HG02852 (cell line): Measurements from ENCODE around the gene GSTA2.
"Not testable (repeated sequence)": the region's sequence is repeated elsewhere in the genome, so short reads cannot be mapped to it uniquely, and the experiment has no call there.

Source experiments
- ATAC-seq: cut with Tn5 transposase; IDR thresholded peaks from one replicate; pipeline ENCODE4 v1.9.1; 2021; ENCODE audit warnings: mild to moderate bottlenecking, moderate library complexity; ENCODE audit not compliant: unreplicated experiment

The GSTA2 gene

GRCh38 chr6:52760105-52760765 is 3.0 kb downstream of the GSTA2 start:
- no peak for ATAC-seq

- no peak for ATAC-seq
These were observed 4.2 kb downstream of the GSTA2 start for GRCh38 chr6:52759085-52759484.

GRCh38 chr6:52757651-52758338 is 5.5 kb downstream of the GSTA2 start:
- ATAC-seq, result not testable (repeated sequence)

- no peak for ATAC-seq
These were observed 8.8 kb downstream of the GSTA2 start for GRCh38 chr6:52754443-52754842.

GRCh38 chr6:52753137-52753536 is 10.1 kb downstream of the GSTA2 start:
- not testable (repeated sequence) for ATAC-seq

- no peak for ATAC-seq
These were observed 11.0 kb downstream of the GSTA2 start for GRCh38 chr6:52752310-52752709.

- no peak for ATAC-seq
These were observed 13.6 kb downstream of the GSTA2 start for GRCh38 chr6:52749556-52750152.

GRCh38 chr6:52747301-52747700 is 16.0 kb downstream of the GSTA2 start:
- ATAC-seq, result not testable (repeated sequence)

- ATAC-seq, result no peak
These were observed 17.1 kb downstream of the GSTA2 start for GRCh38 chr6:52746213-52746612.

GRCh38 chr6:52745764-52746201 is 17.5 kb downstream of the GSTA2 start:
- ATAC-seq, result no peak

- ATAC-seq, result no peak
These were observed 21.4 kb downstream of the GSTA2 start for GRCh38 chr6:52741872-52742271.

GRCh38 chr6:52739627-52740026 is 23.6 kb downstream of the GSTA2 start:
- ATAC-seq, result no peak

- ATAC-seq, result no peak
These were observed 24.1 kb downstream of the GSTA2 start for GRCh38 chr6:52739134-52739533.

- ATAC-seq, result no peak
These were observed 27.1 kb downstream of the GSTA2 start for GRCh38 chr6:52736145-52736544.

GRCh38 chr6:52735071-52735470 is 28.2 kb downstream of the GSTA2 start:
- ATAC-seq, result no peak

GRCh38 chr6:52734072-52734471 is 29.2 kb downstream of the GSTA2 start:
- no peak for ATAC-seq

- no peak for ATAC-seq
These were observed 30.1 kb downstream of the GSTA2 start for GRCh38 chr6:52733172-52733571.

- ATAC-seq, result no peak
These were observed 31.6 kb downstream of the GSTA2 start for GRCh38 chr6:52731719-52732118.

GRCh38 chr6:52729576-52729975 is 33.7 kb downstream of the GSTA2 start:
- ATAC-seq, result no peak

- ATAC-seq, result no peak
These were observed 34.9 kb downstream of the GSTA2 start for GRCh38 chr6:52728394-52728793.

GRCh38 chr6:52727908-52728307 is 35.4 kb downstream of the GSTA2 start:
- ATAC-seq, result no peak
